ENCODE data around the gene KCNJ15. TPM values are rescaled to one million over a fixed set of nuclear protein-coding genes. Genes with fewer than 3 reads are reported as not detected.

Gene KCNJ15
- polyA plus RNA-seq, 2 of the 4 experiments (the other 2 are of a cell fraction): 0.19 to 0.30 TPM

DNA sequence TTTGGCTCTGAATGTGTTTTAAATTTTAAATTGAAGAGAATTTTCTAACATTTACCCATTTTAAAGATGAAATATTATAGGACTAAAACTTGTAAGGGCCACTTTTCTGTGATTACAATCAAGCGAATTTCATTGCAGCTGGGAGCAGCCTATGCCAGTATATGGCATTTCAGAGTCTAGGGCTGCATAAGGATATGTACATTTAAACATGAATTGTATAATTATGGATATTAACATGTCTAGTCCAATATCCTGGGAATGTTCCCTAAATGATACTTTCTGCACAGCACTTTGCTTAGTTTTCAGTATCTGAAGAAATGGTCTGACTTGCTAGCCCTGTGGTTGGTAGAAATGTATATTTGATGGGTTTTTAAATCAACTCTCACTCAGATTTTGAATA is 8.4 kb downstream of the KCNJ15 start (continued):
- TF ChIP-seq EHF (CRISPR knock-in tag; IDR thresholded peaks at IDR 0.05) (no peak), USF2 (IDR thresholded peaks at IDR 0.05) (no peak), EP300 (IDR thresholded peaks at IDR 0.05) (no peak), PHF8 (IDR thresholded peaks at IDR 0.05; ENCODE audit: borderline replicate concordance, low read depth) (no peak), SMC3 (IDR thresholded peaks at IDR 0.05) (no peak), JUN (IDR thresholded peaks at IDR 0.05) (no peak)

DNA sequence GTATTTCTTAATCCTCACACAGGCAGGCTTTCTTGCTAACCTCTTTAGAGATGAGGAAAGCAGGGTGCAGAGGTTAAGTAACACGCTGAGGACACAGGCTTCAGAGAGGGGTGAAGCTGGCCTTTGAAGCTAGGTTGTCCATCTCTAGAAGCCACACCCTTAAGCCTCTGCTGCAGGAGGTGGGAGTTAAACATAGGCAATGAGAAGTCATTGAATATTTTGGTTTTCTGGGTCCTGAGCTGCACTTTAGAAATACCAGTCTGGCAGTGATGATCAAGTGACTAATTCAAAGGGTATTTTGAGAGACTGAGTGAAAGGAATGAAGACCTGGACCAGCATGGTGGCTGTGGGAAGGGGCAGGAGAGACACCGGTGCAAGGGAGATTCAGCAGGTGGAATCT is 9.9 kb downstream of the KCNJ15 start:
- FAIRE-seq (no peak), DNase-seq (ENCODE audit: low read depth in 1 of 2, low spot score in 1 of 2) (no peak), ATAC-seq (peak in 1 of 2 experiments; percentile 54; a peak in 2 of 6 replicates)
- Histone ChIP-seq H3K27ac (peak overlapping the region; percentile 45 to 70; a peak in 5 of 6 replicates), H3K4me3 (no peak overlapping the region), H3K4me1 (peaks cover 32% of the 10 kb centered on the region), H3K9me3 (no peaks in the 10 kb centered on the region), H3K4me2 (peak overlapping the region; percentile 34; the same call in 1 of the 3 replicates)
- TF ChIP-seq KDM1A (IDR thresholded peaks at IDR 0.05; ENCODE audit: low read depth) (no peak), GATA3 (IDR thresholded peaks at IDR 0.05; ENCODE audit: borderline replicate concordance) (no peak), FOXS1 (CRISPR knock-in tag; IDR thresholded peaks at IDR 0.05) (no peak), RCOR1 (IDR thresholded peaks at IDR 0.05; ENCODE audit: low read depth, low read length) (no peak), CBX8 (IDR thresholded peaks at IDR 0.05) (no peak), MAZ (IDR thresholded peaks at IDR 0.05; ENCODE audit: borderline replicate concordance, low read depth, low read length) (no peak), NFE2L2 (conservative IDR thresholded peaks at IDR 0.05; ENCODE audit: low read length) (no peak), TP53 (CRISPR knock-in tag; IDR thresholded peaks at IDR 0.05) (no peak), RARB (CRISPR knock-in tag; IDR thresholded peaks at IDR 0.05) (no peak), HOXB5 (CRISPR knock-in tag; IDR thresholded peaks at IDR 0.05) (no peak)
- TF ChIP-seq, protein P1, sequence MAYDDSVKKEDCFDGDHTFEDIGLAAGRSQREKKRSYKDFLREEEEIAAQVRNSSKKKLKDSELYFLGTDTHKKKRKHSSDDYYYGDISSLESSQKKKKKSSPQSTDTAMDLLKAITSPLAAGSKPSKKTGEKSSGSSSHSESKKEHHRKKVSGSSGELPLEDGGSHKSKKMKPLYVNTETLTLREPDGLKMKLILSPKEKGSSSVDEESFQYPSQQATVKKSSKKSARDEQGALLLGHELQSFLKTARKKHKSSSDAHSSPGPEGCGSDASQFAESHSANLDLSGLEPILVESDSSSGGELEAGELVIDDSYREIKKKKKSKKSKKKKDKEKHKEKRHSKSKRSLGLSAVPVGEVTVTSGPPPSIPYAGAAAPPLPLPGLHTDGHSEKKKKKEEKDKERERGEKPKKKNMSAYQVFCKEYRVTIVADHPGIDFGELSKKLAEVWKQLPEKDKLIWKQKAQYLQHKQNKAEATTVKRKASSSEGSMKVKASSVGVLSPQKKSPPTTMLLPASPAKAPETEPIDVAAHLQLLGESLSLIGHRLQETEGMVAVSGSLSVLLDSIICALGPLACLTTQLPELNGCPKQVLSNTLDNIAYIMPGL (CRISPR knock-in tag; IDR thresholded peaks at IDR 0.05; ENCODE audit: borderline replicate concordance): no peak
- ChIA-PET POLR2A (no interaction called here), CTCF (no interaction called here)
- WGBS (ENCODE audit: missing lambda C conversion rate): 54% methylated on average over 2 of the region's 2 CpGs

- DNase-seq (ENCODE audit: low read depth in 1 of 2, low spot score in 1 of 2) (no peak), ATAC-seq (no peak; a peak in 1 of 6 replicates), FAIRE-seq (no peak)
- H3K4me2 ChIP-seq: peak overlapping the region; percentile 34; the same call in 1 of the 3 replicates
- peaks cover 27% of the 10 kb centered on the region for H3K4me1 ChIP-seq
- 75% methylated on average over 3 of the region's 3 CpGs for WGBS (ENCODE audit: missing lambda C conversion rate)
- TF ChIP-seq HEYL (CRISPR knock-in tag; IDR thresholded peaks at IDR 0.05): no peak
- TF ChIP-seq, protein P2, sequence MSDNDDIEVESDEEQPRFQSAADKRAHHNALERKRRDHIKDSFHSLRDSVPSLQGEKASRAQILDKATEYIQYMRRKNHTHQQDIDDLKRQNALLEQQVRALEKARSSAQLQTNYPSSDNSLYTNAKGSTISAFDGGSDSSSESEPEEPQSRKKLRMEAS (IDR thresholded peaks at IDR 0.05): no peak
- no peak for TF ChIP-seq JUNB (IDR thresholded peaks at IDR 0.05)
- no peak for TF ChIP-seq CEBPB (IDR thresholded peaks at IDR 0.05)
- TF ChIP-seq MYC (IDR thresholded peaks at IDR 0.05; ENCODE audit: borderline replicate concordance, low read length): no peak
- TF ChIP-seq E2F6 (IDR thresholded peaks at IDR 0.05; ENCODE audit: borderline replicate concordance, low read depth): no peak
- TF ChIP-seq EHF (CRISPR knock-in tag; IDR thresholded peaks at IDR 0.05): no peak
- TF ChIP-seq RARB (CRISPR knock-in tag; IDR thresholded peaks at IDR 0.05): no peak
- ChIA-PET POLR2A (no interaction called here), CTCF (no interaction called here)
- peak overlapping the region; percentile 45 to 70; a peak in 5 of 6 replicates for H3K27ac ChIP-seq
- H3K4me3 ChIP-seq: no peak overlapping the region
- no peaks in the 10 kb centered on the region for H3K9me3 ChIP-seq
These were observed 10.5 kb downstream of the KCNJ15 start for GRCh38 chr21:38267136-38267755.
